Endothelial cell (in vitro differentiated cells): Measurements from ENCODE around the gene ALLC. TPM values are rescaled to one million over a fixed set of nuclear protein-coding genes. Genes with fewer than 3 reads are reported as not detected.

ENCODE experiments used
- DNase-seq: peaks from one replicate; pipeline ENCODE4 v3.0.0; 2021; ENCODE audit warnings: low spot score
- H3K27ac Mint-ChIP-seq: one replicate; pipeline ENCODE4 v1.8.0; 2021; ENCODE audit warnings: mixed read lengths, inconsistent platforms; ENCODE audit not compliant: unreplicated experiment
- H3K27me3 Mint-ChIP-seq: one replicate; pipeline ENCODE4 v1.8.0; 2021; ENCODE audit warnings: mild to moderate bottlenecking, moderate library complexity, mixed read lengths, inconsistent platforms; ENCODE audit not compliant: unreplicated experiment
- H3K36me3 Mint-ChIP-seq: one replicate; pipeline ENCODE4 v1.8.0; 2021; ENCODE audit warnings: mild to moderate bottlenecking, low read depth, mixed read lengths, inconsistent platforms; ENCODE audit not compliant: unreplicated experiment
- H3K4me1 Mint-ChIP-seq: one replicate; pipeline ENCODE4 v1.8.0; 2021; ENCODE audit warnings: mild to moderate bottlenecking, mixed read lengths, inconsistent platforms; ENCODE audit not compliant: unreplicated experiment
- H3K4me3 Mint-ChIP-seq: one replicate; pipeline ENCODE4 v1.8.0; 2021; ENCODE audit warnings: mild to moderate bottlenecking, mixed read lengths, inconsistent platforms; ENCODE audit not compliant: unreplicated experiment
- H3K9me3 Mint-ChIP-seq: one replicate; pipeline ENCODE4 v1.8.0; 2021; ENCODE audit warnings: mixed read lengths, inconsistent platforms; ENCODE audit not compliant: unreplicated experiment
- CTCF ChIP-seq: fragments of 200-600 bp; sonication (generic); IDR thresholded peaks from one replicate; pipeline ENCODE4 v1.5.0; 2021; ENCODE audit warnings: antibody characterized with exemption; ENCODE audit not compliant: unreplicated experiment
- total RNA-seq: library from RNA; stranded (reverse); fragmentation: NEBNext Ultra II Directional; extraction: Animal tissue kit (Norgen Biotek cat#: 25700); gene quantifications from one replicate; pipeline ENCODE4 v1.2.1, GENCODE V29; 2021; ENCODE audit not compliant: unreplicated experiment

The ALLC gene
- total RNA-seq, 1 donor from 2014 or later, result 0.26 TPM

GRCh38 chr2:3741396-3741795 lies 83.4 kb downstream of the ALLC start:
- DNase-seq, result no peak
- no peak overlapping the region for H3K27ac Mint-ChIP-seq

GRCh38 chr2:3741867-3742602 lies 84.0 kb downstream of the ALLC start:
- Mint-ChIP-seq H3K27ac (no peak overlapping the region), H3K27me3 (peaks cover 3% of the 10 kb centered on the region), H3K9me3 (peaks cover 8% of the 10 kb centered on the region), H3K4me1 (no peaks in the 10 kb centered on the region), H3K4me3 (no peak overlapping the region), H3K36me3 (peaks cover 3% of the 10 kb centered on the region)
- TF ChIP-seq CTCF, result no peak
- DNase-seq, result no peak

More at GRCh38 chr2:3741396-3741795, 83.4 kb downstream of the ALLC start:
- Mint-ChIP-seq H3K36me3 (peaks cover 3% of the 10 kb centered on the region), H3K4me3 (no peak overlapping the region), H3K27me3 (peaks cover 3% of the 10 kb centered on the region), H3K4me1 (no peaks in the 10 kb centered on the region), H3K9me3 (peaks cover 8% of the 10 kb centered on the region)
- TF ChIP-seq CTCF, result no peak

GRCh38 chr2:3742743-3743508 lies 84.9 kb downstream of the ALLC start:
- Mint-ChIP-seq H3K4me3 (no peak overlapping the region), H3K4me1 (no peaks in the 10 kb centered on the region), H3K27me3 (peaks cover 3% of the 10 kb centered on the region), H3K9me3 (peaks cover 8% of the 10 kb centered on the region), H3K36me3 (peaks cover 3% of the 10 kb centered on the region), H3K27ac (no peak overlapping the region)
- TF ChIP-seq CTCF, result no peak
- DNase-seq, result no peak

GRCh38 chr2:3743951-3744555 lies 86.1 kb downstream of the ALLC start:
- Mint-ChIP-seq H3K9me3 (peaks cover 8% of the 10 kb centered on the region), H3K27ac (no peak overlapping the region), H3K4me1 (no peaks in the 10 kb centered on the region), H3K27me3 (peaks cover 3% of the 10 kb centered on the region), H3K4me3 (no peak overlapping the region), H3K36me3 (peaks cover 3% of the 10 kb centered on the region)
- TF ChIP-seq CTCF, result no peak
- no peak for DNase-seq
